H1 (cell line): Measurements from ENCODE around the gene TMEM63C. TPM values are rescaled to one million over a fixed set of nuclear protein-coding genes. Genes with fewer than 3 reads are reported as not detected.

Experiments
- ASH2L ChIP-seq: fragments of 200-600, 300-600 bp; sonication (generic); IDR thresholded peaks from one replicate; pipeline ENCODE4 v1.7.1; 2017; ENCODE audit warnings: low read length
- BACH1 ChIP-seq: IDR thresholded peaks from 2 replicates; pipeline ENCODE4 v1.6.1; 2012; ENCODE audit warnings: low read length, improper control_type of control experiment
- BCL11A ChIP-seq, 2 experiments: IDR thresholded peaks; one replicate each; pipeline ENCODE4 v1.6.1; 2011; ENCODE audit warnings: low read depth in 2 of 2, low read length in 2 of 2, mild to moderate bottlenecking in 2 of 2
- CREB1 ChIP-seq: IDR thresholded peaks from 2 replicates; pipeline ENCODE4 v1.6.1; 2012; ENCODE audit warnings: inconsistent platforms
- HDAC2 ChIP-seq, 2 experiments: fragments of 300-600 bp in 1 of 2; sonication (generic) in 1 of 2; IDR thresholded peaks; 2 replicates each; pipeline ENCODE4 v1.6.1; 2011 to 2012; ENCODE audit warnings: low read depth in 2 of 2, low read length in 2 of 2, mild to moderate bottlenecking in 2 of 2, moderate library complexity in 2 of 2, borderline replicate concordance in 1 of 2, inconsistent platforms in 1 of 2
- KDM4A ChIP-seq: IDR thresholded peaks from one replicate; pipeline ENCODE4 v1.7.1; 2012; ENCODE audit warnings: low read depth, mild to moderate bottlenecking, moderate library complexity, low read length, inconsistent platforms; ENCODE audit not compliant: severe bottlenecking
- PHF8 ChIP-seq: fragments of 200-600 bp; sonication (generic); conservative IDR thresholded peaks from 2 replicates; pipeline ENCODE4 v1.7.1; 2012; ENCODE audit warnings: low read depth, mild to moderate bottlenecking, inconsistent platforms, low read length, moderate library complexity
- RAD21 ChIP-seq, 2 experiments: IDR thresholded peaks in 1 of 2; conservative IDR thresholded peaks in 1 of 2; 2 replicates each; pipeline ENCODE4 v1.6.1; 2011; ENCODE audit warnings: low read depth in 2 of 2, low read length in 2 of 2, improper control_type of control experiment in 1 of 2, inconsistent platforms in 1 of 2, mild to moderate bottlenecking in 1 of 2, moderate library complexity in 1 of 2
- SIN3A ChIP-seq, 2 experiments: IDR thresholded peaks in 1 of 2; conservative IDR thresholded peaks in 1 of 2; 2 replicates each; pipeline ENCODE4 v1.6.1; 2011 to 2012; ENCODE audit warnings: low read length in 2 of 2, improper control_type of control experiment in 1 of 2, low read depth in 1 of 2, mild to moderate bottlenecking in 1 of 2
- SIRT6 ChIP-seq: IDR thresholded peaks from one replicate; pipeline ENCODE4 v1.7.1; 2012; ENCODE audit warnings: low read length, inconsistent platforms
- SP1 ChIP-seq: IDR thresholded peaks from 2 replicates; pipeline ENCODE4 v1.6.1; 2011; ENCODE audit warnings: low read depth, low read length
- SRF ChIP-seq: IDR thresholded peaks from 2 replicates; pipeline ENCODE4 v1.6.1; 2011; ENCODE audit warnings: mild to moderate bottlenecking, low read depth, low read length, moderate library complexity
- TCF12 ChIP-seq: IDR thresholded peaks from 2 replicates; pipeline ENCODE4 v1.6.1; 2011; ENCODE audit warnings: low read depth, mild to moderate bottlenecking, low read length
- TEAD4 ChIP-seq: IDR thresholded peaks from 2 replicates; pipeline ENCODE4 v1.6.1; 2012; ENCODE audit warnings: low read depth, low read length, inconsistent platforms, mixed read lengths
- polyA plus RNA-seq, 7 experiments: library from polyadenylated mRNA; depleted of rRNA in 3 of 7; stranded (reverse) in 5 of 7; unstranded in 2 of 7; fragments of >200 nt in 5 of 7; fragments of 200-250 nt in 2 of 7; gene quantifications; 1 replicate in 5 of 7; 2 replicates in 1 of 7; 4 replicates in 1 of 7; pipeline versions ENCODE4 v1.2.1 to v1.2.3, GENCODE V29; 2011 to 2013; ENCODE audit warnings: missing spikeins in 2 of 7, mixed read lengths in 2 of 7
- total RNA-seq: library from RNA; stranded (reverse); fragmentation: NEBNext Ultra II Directional; extraction: Animal tissue kit (Norgen Biotek cat#: 25700); gene quantifications from 2 replicates; pipeline ENCODE4 v1.2.1, GENCODE V29; 2021
- TF ChIP-seq, protein P1 (sequence below): IDR thresholded peaks from 2 replicates; pipeline ENCODE4 v1.6.1; 2011; ENCODE audit warnings: low read length, improper control_type of control experiment
- TF ChIP-seq, protein P2 (sequence below): IDR thresholded peaks from 2 replicates; pipeline ENCODE4 v1.6.1; 2012; ENCODE audit warnings: low read length, inconsistent platforms

Gene TMEM63C
- total and polyA plus RNA-seq, 2 of the 8 experiments (the other 6 are each of a cell fraction or from before 2014, with no cell fraction given) = 3.0 to 7.6 TPM

DNA sequence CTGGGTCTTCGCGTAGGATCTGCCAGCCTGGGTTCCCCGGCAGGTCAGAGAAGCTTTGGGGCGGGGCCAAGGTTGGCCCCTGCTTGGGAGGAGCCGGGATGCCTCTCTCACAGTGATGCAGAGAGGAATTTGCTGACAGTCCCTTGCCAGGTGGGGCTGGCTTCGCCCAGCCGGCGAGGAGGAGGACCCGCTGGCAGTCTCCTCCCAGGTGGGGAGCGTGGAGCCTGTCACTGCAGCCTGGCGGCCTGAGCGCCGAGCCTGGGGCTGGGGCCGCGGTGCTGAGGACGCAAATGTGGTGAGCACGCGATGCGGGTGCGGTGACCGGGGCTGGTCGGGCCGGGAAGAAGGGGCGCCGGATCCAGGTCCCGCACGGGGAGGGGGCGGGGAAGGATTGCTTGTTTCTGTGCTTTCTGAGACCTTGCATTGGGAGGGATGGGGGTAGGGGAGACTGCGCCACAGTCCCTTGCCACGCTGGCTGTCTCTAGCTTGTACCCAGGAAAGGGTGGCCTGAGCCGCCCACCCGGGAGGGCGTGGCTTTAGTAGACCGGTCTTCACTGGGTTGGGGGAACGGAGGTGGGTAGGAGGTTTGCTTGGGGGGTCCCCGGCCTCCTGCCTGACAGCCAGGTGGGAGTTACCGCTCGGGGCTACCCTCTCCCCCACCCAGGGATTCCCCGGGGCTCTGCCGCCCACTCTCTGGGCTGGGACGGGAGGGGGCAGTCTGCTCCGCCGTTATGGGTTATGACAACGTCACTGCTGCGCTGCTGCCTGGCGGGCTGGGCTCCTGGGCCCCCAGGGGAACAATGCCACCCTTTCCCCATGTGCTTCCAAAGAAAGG is at the start of gene TMEM63C (continued):
- TF ChIP-seq, protein P1, sequence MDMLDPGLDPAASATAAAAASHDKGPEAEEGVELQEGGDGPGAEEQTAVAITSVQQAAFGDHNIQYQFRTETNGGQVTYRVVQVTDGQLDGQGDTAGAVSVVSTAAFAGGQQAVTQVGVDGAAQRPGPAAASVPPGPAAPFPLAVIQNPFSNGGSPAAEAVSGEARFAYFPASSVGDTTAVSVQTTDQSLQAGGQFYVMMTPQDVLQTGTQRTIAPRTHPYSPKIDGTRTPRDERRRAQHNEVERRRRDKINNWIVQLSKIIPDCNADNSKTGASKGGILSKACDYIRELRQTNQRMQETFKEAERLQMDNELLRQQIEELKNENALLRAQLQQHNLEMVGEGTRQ = no peak
- TF ChIP-seq, protein P2, sequence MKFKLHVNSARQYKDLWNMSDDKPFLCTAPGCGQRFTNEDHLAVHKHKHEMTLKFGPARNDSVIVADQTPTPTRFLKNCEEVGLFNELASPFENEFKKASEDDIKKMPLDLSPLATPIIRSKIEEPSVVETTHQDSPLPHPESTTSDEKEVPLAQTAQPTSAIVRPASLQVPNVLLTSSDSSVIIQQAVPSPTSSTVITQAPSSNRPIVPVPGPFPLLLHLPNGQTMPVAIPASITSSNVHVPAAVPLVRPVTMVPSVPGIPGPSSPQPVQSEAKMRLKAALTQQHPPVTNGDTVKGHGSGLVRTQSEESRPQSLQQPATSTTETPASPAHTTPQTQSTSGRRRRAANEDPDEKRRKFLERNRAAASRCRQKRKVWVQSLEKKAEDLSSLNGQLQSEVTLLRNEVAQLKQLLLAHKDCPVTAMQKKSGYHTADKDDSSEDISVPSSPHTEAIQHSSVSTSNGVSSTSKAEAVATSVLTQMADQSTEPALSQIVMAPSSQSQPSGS = peak; percentile 67; the same call in 1 of the 2 replicates
- TF ChIP-seq SIRT6 (no peak), SIN3A (conservative IDR thresholded peaks at IDR 0.05 in 1 of 2, IDR thresholded peaks at IDR 0.05 in 1 of 2; ENCODE audit: low read depth in 1 of 2, low read length in 2 of 2) (peak; percentile 81 to 94; a peak in 3 of 4 replicates), BCL11A (IDR thresholded peaks at IDR 0.05; ENCODE audit: low read depth in 2 of 2, low read length in 2 of 2) (no peak), HDAC2 (IDR thresholded peaks at IDR 0.05; ENCODE audit: borderline replicate concordance in 1 of 2, low read depth in 2 of 2, low read length in 2 of 2) (peak in 1 of 2 experiments; percentile 57; a peak in 1 of 4 replicates), PHF8 (peak; percentile 57), CREB1 (peak; percentile 70), ASH2L (peak; percentile 78), RAD21 (IDR thresholded peaks at IDR 0.05 in 1 of 2, conservative IDR thresholded peaks at IDR 0.05 in 1 of 2; ENCODE audit: low read depth in 2 of 2, low read length in 2 of 2) (0 out of 4 replicates have a peak, but pooled peaks of 1 of the 2 experiments have one; percentile 7), KDM4A (peak; percentile 51), TCF12 (no peak), TEAD4 (peak; percentile 79), SRF (no peak), SP1 (peak; percentile 84), BACH1 (peak; percentile 43; the same call in 1 of the 2 replicates)
- TF ChIP-seq, all 59 proteins: peak for 16
